ENCODE results near the gene SLAIN2.

DNA sequence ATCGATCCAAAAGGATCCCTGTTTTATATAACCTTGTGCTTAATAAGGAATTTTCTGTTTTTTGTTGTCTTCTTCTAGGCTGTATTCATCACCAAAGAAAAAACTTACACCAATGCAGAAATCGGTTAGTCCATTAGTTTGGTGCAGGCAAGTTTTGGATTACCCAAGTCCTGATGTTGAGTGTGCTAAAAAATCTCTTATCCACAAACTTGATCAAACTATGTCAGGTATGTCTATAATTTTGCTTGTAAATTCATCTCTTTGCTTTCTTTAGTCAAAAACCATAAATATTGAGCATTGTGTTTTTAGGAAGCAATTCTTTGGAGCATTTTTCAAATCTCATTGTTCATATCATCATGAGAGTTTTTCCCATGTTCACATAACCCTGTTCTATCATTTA is 28.4 kb downstream of the SLAIN2 start:
- TF ChIP-seq, protein P1, sequence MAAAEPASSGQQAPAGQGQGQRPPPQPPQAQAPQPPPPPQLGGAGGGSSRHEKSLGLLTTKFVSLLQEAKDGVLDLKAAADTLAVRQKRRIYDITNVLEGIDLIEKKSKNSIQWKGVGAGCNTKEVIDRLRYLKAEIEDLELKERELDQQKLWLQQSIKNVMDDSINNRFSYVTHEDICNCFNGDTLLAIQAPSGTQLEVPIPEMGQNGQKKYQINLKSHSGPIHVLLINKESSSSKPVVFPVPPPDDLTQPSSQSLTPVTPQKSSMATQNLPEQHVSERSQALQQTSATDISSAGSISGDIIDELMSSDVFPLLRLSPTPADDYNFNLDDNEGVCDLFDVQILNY (CRISPR knock-in tag; IDR thresholded peaks at IDR 0.05) = no peak
- TF ChIP-seq IRF2 (CRISPR knock-in tag; IDR thresholded peaks at IDR 0.05; ENCODE audit: borderline replicate concordance, low read depth) (no peak), GABPB1 (CRISPR knock-in tag; IDR thresholded peaks at IDR 0.05) (no peak), CTCF (IDR thresholded peaks at IDR 0.05) (no peak), USF1 (CRISPR knock-in tag; IDR thresholded peaks at IDR 0.05) (no peak), TEAD4 (CRISPR knock-in tag; IDR thresholded peaks at IDR 0.05) (no peak), USF2 (CRISPR knock-in tag; IDR thresholded peaks at IDR 0.05) (no peak), ESRRA (CRISPR knock-in tag; IDR thresholded peaks at IDR 0.05; ENCODE audit: borderline replicate concordance) (no peak)
